ENCODE measurements around the gene DNTT. TPM values are rescaled to one million over a fixed set of nuclear protein-coding genes. Genes with fewer than 3 reads are reported as not detected.

Gene DNTT
- total and polyA plus RNA-seq, 2 of the 13 experiments (the other 11 are each of a cell fraction or from before 2014, with no cell fraction given), result not detected

DNA sequence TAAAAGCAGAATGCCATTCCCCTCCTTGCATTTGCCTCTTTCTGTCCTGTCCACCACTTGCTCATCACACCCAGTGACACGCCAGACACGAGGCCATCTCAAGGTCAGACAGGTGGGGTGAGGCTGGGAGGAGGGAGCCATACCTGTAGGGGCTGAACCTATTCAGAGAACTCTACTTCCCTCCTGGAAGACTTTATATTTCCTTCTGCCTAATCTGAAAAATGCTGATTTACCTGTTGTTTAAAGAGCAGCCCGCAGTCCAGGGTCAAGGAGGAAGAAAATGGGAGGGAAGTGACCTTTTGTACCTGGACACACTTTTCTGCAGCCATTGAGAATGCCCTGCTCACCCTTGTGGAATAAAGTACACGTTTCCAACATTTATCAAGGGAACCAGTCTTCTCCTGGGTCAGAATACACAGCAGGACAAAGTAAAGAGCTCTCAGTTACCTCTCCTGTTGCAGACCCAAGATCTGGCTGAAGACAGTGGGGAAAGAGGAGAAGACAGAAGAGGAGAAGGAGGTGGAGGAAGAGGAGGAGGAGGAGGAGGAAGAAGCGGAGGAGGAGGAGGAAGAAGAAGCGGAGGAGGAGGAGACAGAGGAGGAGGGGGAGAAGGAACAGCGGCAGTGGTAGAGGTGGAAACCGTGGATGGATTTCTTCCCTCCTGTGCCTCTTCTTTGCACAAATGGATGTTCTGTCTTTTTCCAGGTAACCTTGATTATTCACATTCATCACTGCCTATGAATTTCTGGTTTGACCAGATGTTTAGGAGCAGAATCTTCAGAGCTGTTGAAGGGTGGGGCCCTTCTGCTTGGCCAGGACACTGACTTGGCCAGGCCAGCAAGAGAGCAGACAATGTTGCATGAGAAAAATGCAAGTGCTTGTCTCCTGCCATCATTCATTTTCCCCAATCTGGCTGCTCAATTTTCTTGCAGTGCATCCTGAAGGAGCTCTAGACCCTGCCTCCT lies 31.6 kb upstream of the DNTT start (continued):
- TF ChIP-seq ZXDC (CRISPR knock-in tag; IDR thresholded peaks at IDR 0.05), result no peak
- TF ChIP-seq SIX4 (CRISPR knock-in tag; IDR thresholded peaks at IDR 0.05), result no peak
- TF ChIP-seq NFRKB (IDR thresholded peaks at IDR 0.05), result no peak

- BruUV-seq (replicated peaks), result no TSS peak
- H3K79me2 ChIP-seq (ENCODE audit: insufficient read depth, low read length), result no peaks in the 10 kb centered on the region
- no peaks in the 10 kb centered on the region for H3K9me3 ChIP-seq (ENCODE audit: low read length)
- in situ Hi-C loops (cut with HindIII; ENCODE audit: extremely low pct_ligation_motif_present, low pct_unique_long_range_greater_than_20kb) (no loop called here), intact Hi-C loops (cut with micrococcal nuclease; ENCODE audit: unreplicated experiment) (no loop called here)
- no peak overlapping the region for H3K4me2 ChIP-seq (ENCODE audit: low read depth, low read length)
- no peak overlapping the region for H3K4me3 ChIP-seq (replicated peaks in 1 of 3; ENCODE audit: insufficient read depth in 1 of 3, low read depth in 2 of 3, low read length in 3 of 3)
- ATAC-seq (no peak), FAIRE-seq (no peak), DNase-seq (ENCODE audit: low spot score) (no peak)
- H4K20me1 ChIP-seq (ENCODE audit: insufficient read depth, low read length), result no peaks in the 10 kb centered on the region
- no peaks in the 10 kb centered on the region for H3K36me3 ChIP-seq (replicated peaks in 1 of 2; ENCODE audit: control insufficient read depth in 1 of 2, insufficient read depth in 2 of 2, low read length in 2 of 2)
- 47% methylated on average over 2 of the region's 2 CpGs for whole genome bisulfite sequencing (ENCODE audit: low lambda C conversion rate)
- H2AFZ ChIP-seq (ENCODE audit: low read length), result no peak overlapping the region
- H3K4me1 ChIP-seq (ENCODE audit: insufficient read depth, low read length), result no peaks in the 10 kb centered on the region
- H3K27me3 ChIP-seq (ENCODE audit: control insufficient read depth in 1 of 2, insufficient read depth in 2 of 2, low read length in 2 of 2), result 0 out of 5 replicates have a peak, but pooled peaks cover 1 to 3% of the 10 kb centered on the region in 2 experiments
- H3K9ac ChIP-seq (ENCODE audit: insufficient read depth, low read depth, low read length), result no peak overlapping the region
- ChIA-PET POLR2A (no interaction called here), CTCF (ENCODE audit: low intra/inter-chr PET ratio, low total read pairs) (no interaction called here)
- no peak overlapping the region for H3K27ac ChIP-seq (ENCODE audit: extremely low read length, insufficient read depth, low read length)
- TF ChIP-seq ZBTB46 (CRISPR knock-in tag; IDR thresholded peaks at IDR 0.05; ENCODE audit: borderline replicate concordance) (no peak), ZNF3 (CRISPR knock-in tag; IDR thresholded peaks at IDR 0.05) (no peak), ZNF704 (CRISPR knock-in tag; IDR thresholded peaks at IDR 0.05; ENCODE audit: borderline replicate concordance) (no peak), SALL1 (CRISPR knock-in tag; IDR thresholded peaks at IDR 0.05) (no peak), ZNF17 (CRISPR knock-in tag; IDR thresholded peaks at IDR 0.05) (no peak), CC2D1A (CRISPR knock-in tag; IDR thresholded peaks at IDR 0.05) (no peak), ZNF7 (CRISPR knock-in tag; IDR thresholded peaks at IDR 0.05) (no peak), ZNF605 (CRISPR knock-in tag; IDR thresholded peaks at IDR 0.05) (no peak), ZKSCAN5 (CRISPR knock-in tag; IDR thresholded peaks at IDR 0.05) (no peak), DPF2 (CRISPR knock-in tag; IDR thresholded peaks at IDR 0.05; ENCODE audit: borderline replicate concordance, low read depth) (no peak)
- TF ChIP-seq, protein P1, sequence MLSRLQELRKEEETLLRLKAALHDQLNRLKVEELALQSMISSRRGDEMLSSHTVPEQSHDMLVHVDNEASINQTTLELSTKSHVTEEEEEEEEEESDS (CRISPR knock-in tag; IDR thresholded peaks at IDR 0.05; ENCODE audit: borderline replicate concordance), result no peak
- TF ChIP-seq, protein P2, sequence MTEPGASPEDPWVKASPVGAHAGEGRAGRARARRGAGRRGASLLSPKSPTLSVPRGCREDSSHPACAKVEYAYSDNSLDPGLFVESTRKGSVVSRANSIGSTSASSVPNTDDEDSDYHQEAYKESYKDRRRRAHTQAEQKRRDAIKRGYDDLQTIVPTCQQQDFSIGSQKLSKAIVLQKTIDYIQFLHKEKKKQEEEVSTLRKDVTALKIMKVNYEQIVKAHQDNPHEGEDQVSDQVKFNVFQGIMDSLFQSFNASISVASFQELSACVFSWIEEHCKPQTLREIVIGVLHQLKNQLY (CRISPR knock-in tag; IDR thresholded peaks at IDR 0.05), result no peak
Measured at GRCh38 chr10:96275685-96276418, 28.4 kb upstream of the DNTT start.
